Measurements from ENCODE around the gene MAP3K1. TPM values are rescaled to one million over a fixed set of nuclear protein-coding genes. Genes with fewer than 3 reads are reported as not detected.

MAP3K1 gene
- total and polyA plus RNA-seq, 2 donors = 18.6 to 22.2 TPM

- WGBS = 79% methylated on average over 3 of the region's 3 CpGs
- peaks cover 8 to 31% of the 10 kb centered on the region in 2 donors for H3K36me3 ChIP-seq (ENCODE audit: control insufficient read depth in 2 of 2, insufficient read depth in 2 of 2, low read length in 1 of 2)
- H3K9me3 ChIP-seq (ENCODE audit: control insufficient read depth in 2 of 2, insufficient read depth in 1 of 2, low read length in 1 of 2) = no peaks in the 10 kb centered on the region
- no peak overlapping the region for H3K4me3 ChIP-seq (ENCODE audit: low read length in 2 of 2)
- no peaks in the 10 kb centered on the region for H3K4me1 ChIP-seq (ENCODE audit: control insufficient read depth in 2 of 2, insufficient read depth in 2 of 2, low read length in 2 of 2)
- DNase-seq (ENCODE audit: low read depth in 6 of 9, low spot score in 9 of 9) = no peak
- H3K27ac ChIP-seq (ENCODE audit: low read depth in 1 of 2, low read length in 1 of 2) = no peak overlapping the region
- H3K27me3 ChIP-seq (ENCODE audit: control insufficient read depth in 2 of 2, insufficient read depth in 1 of 2, low read length in 1 of 2) = no peaks in the 10 kb centered on the region
Observed at GRCh38 chr5:56862909-56863308, 47.6 kb downstream of the MAP3K1 start.

GRCh38 chr5:56871777-56872176 is 56.4 kb downstream of the MAP3K1 start:
- Histone ChIP-seq H3K9me3 (ENCODE audit: control insufficient read depth in 2 of 2, insufficient read depth in 1 of 2, low read length in 1 of 2) (no peaks in the 10 kb centered on the region), H3K4me3 (ENCODE audit: low read length in 2 of 2) (no peak overlapping the region), H3K4me1 (ENCODE audit: control insufficient read depth in 2 of 2, insufficient read depth in 2 of 2, low read length in 2 of 2) (no peaks in the 10 kb centered on the region), H3K36me3 (ENCODE audit: control insufficient read depth in 2 of 2, insufficient read depth in 2 of 2, low read length in 1 of 2) (peaks cover 12 to 33% of the 10 kb centered on the region in 2 donors), H3K27me3 (ENCODE audit: control insufficient read depth in 2 of 2, insufficient read depth in 1 of 2, low read length in 1 of 2) (no peaks in the 10 kb centered on the region), H3K27ac (ENCODE audit: low read depth in 1 of 2, low read length in 1 of 2) (no peak overlapping the region)
- 88% methylated on average over 2 of the region's 2 CpGs for WGBS
- DNase-seq (ENCODE audit: low read depth in 6 of 9, low spot score in 9 of 9) = no peak

- H3K9me3 ChIP-seq (ENCODE audit: control insufficient read depth in 2 of 2, insufficient read depth in 1 of 2, low read length in 1 of 2) = no peaks in the 10 kb centered on the region
- peaks cover 12 to 34% of the 10 kb centered on the region in 2 donors for H3K36me3 ChIP-seq (ENCODE audit: control insufficient read depth in 2 of 2, insufficient read depth in 2 of 2, low read length in 1 of 2)
- 79% methylated on average over 3 of the region's 3 CpGs for WGBS
- H3K27ac ChIP-seq (ENCODE audit: low read depth in 1 of 2, low read length in 1 of 2) = no peak overlapping the region
- no peak for DNase-seq (ENCODE audit: low read depth in 6 of 9, low spot score in 9 of 9)
- H3K4me3 ChIP-seq (ENCODE audit: low read length in 2 of 2) = no peak overlapping the region
- no peaks in the 10 kb centered on the region for H3K27me3 ChIP-seq (ENCODE audit: control insufficient read depth in 2 of 2, insufficient read depth in 1 of 2, low read length in 1 of 2)
- no peaks in the 10 kb centered on the region for H3K4me1 ChIP-seq (ENCODE audit: control insufficient read depth in 2 of 2, insufficient read depth in 2 of 2, low read length in 2 of 2)
Observed at GRCh38 chr5:56873056-56873455, 57.7 kb downstream of the MAP3K1 start.

DNA sequence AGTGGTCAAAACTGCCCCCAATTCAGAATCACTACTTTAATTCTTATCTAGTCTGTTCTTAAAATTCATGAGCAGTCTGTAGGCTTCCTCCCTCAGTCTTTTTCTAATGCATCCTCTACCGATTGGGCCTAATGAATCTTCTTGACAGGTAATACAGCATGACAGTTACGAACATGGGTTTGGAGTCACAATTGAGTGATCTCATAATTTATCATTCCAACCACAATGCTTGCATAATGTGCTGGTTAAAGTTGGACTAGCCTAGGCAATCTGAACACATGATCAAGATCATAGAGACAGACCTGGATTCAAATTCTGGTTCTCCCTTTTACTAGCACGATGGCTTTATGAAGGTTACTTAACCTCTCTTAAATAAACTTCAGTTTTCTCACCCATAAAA is 61.0 kb downstream of the MAP3K1 start:
- H3K4me1 ChIP-seq (ENCODE audit: control insufficient read depth in 2 of 2, insufficient read depth in 2 of 2, low read length in 2 of 2) = no peaks in the 10 kb centered on the region
- H3K27me3 ChIP-seq (ENCODE audit: control insufficient read depth in 2 of 2, insufficient read depth in 1 of 2, low read length in 1 of 2) = no peaks in the 10 kb centered on the region
- H3K9me3 ChIP-seq (ENCODE audit: control insufficient read depth in 2 of 2, insufficient read depth in 1 of 2, low read length in 1 of 2) = no peaks in the 10 kb centered on the region
- DNase-seq (ENCODE audit: low read depth in 6 of 9, low spot score in 9 of 9) = no peak
- no peak overlapping the region for H3K27ac ChIP-seq (ENCODE audit: low read depth in 1 of 2, low read length in 1 of 2)
- H3K36me3 ChIP-seq (ENCODE audit: control insufficient read depth in 2 of 2, insufficient read depth in 2 of 2, low read length in 1 of 2) = peaks cover 12 to 40% of the 10 kb centered on the region in 2 donors
- WGBS = 87% methylated on average over 3 of the region's 3 CpGs
- H3K4me3 ChIP-seq (ENCODE audit: low read length in 2 of 2) = no peak overlapping the region

DNA sequence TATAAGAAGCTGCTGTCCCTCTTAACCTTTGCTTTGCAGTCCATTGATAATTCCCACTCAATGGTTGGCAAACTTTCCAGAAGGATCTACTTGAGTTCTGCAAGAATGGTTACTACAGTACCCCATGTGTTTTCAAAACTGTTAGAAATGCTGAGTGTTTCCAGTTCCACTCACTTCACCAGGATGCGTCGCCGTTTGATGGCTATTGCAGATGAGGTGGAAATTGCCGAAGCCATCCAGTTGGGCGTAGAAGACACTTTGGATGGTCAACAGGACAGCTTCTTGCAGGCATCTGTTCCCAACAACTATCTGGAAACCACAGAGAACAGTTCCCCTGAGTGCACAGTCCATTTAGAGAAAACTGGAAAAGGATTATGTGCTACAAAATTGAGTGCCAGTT is 66.2 kb downstream of the MAP3K1 start:
- Histone ChIP-seq H3K27ac (ENCODE audit: low read depth in 1 of 2, low read length in 1 of 2) (no peak overlapping the region), H3K9me3 (ENCODE audit: control insufficient read depth in 2 of 2, insufficient read depth in 1 of 2, low read length in 1 of 2) (no peaks in the 10 kb centered on the region), H3K27me3 (ENCODE audit: control insufficient read depth in 2 of 2, insufficient read depth in 1 of 2, low read length in 1 of 2) (no peaks in the 10 kb centered on the region), H3K4me1 (ENCODE audit: control insufficient read depth in 2 of 2, insufficient read depth in 2 of 2, low read length in 2 of 2) (no peaks in the 10 kb centered on the region), H3K4me3 (ENCODE audit: low read length in 2 of 2) (no peak overlapping the region), H3K36me3 (ENCODE audit: control insufficient read depth in 2 of 2, insufficient read depth in 2 of 2, low read length in 1 of 2) (peaks cover 16 to 54% of the 10 kb centered on the region in 2 donors)
- no peak for DNase-seq (ENCODE audit: low read depth in 6 of 9, low spot score in 9 of 9)
- 98% methylated on average over 5 of the region's 5 CpGs for WGBS

GRCh38 chr5:56893251-56893951 is 78.1 kb downstream of the MAP3K1 start:
- H3K27me3 ChIP-seq (ENCODE audit: control insufficient read depth in 2 of 2, insufficient read depth in 1 of 2, low read length in 1 of 2) = no peaks in the 10 kb centered on the region
- WGBS = 97% methylated on average over 5 of the region's 5 CpGs
- peaks cover 3 to 25% of the 10 kb centered on the region in 2 donors for H3K36me3 ChIP-seq (ENCODE audit: control insufficient read depth in 2 of 2, insufficient read depth in 2 of 2, low read length in 1 of 2)
- no peaks in the 10 kb centered on the region for H3K4me1 ChIP-seq (ENCODE audit: control insufficient read depth in 2 of 2, insufficient read depth in 2 of 2, low read length in 2 of 2)
- DNase-seq (ENCODE audit: low read depth in 6 of 9, low spot score in 9 of 9) = no peak
- H3K9me3 ChIP-seq (ENCODE audit: control insufficient read depth in 2 of 2, insufficient read depth in 1 of 2, low read length in 1 of 2) = no peaks in the 10 kb centered on the region
- no peak overlapping the region for H3K4me3 ChIP-seq (ENCODE audit: low read length in 2 of 2)
- no peak overlapping the region for H3K27ac ChIP-seq (ENCODE audit: low read depth in 1 of 2, low read length in 1 of 2)

- Histone ChIP-seq H3K9me3 (ENCODE audit: control insufficient read depth in 2 of 2, insufficient read depth in 1 of 2, low read length in 1 of 2) (no peaks in the 10 kb centered on the region), H3K27ac (ENCODE audit: low read depth in 1 of 2, low read length in 1 of 2) (no peak overlapping the region), H3K27me3 (ENCODE audit: control insufficient read depth in 2 of 2, insufficient read depth in 1 of 2, low read length in 1 of 2) (no peaks in the 10 kb centered on the region), H3K4me3 (ENCODE audit: low read length in 2 of 2) (no peak overlapping the region), H3K4me1 (ENCODE audit: control insufficient read depth in 2 of 2, insufficient read depth in 2 of 2, low read length in 2 of 2) (no peaks in the 10 kb centered on the region), H3K36me3 (ENCODE audit: control insufficient read depth in 2 of 2, insufficient read depth in 2 of 2, low read length in 1 of 2) (peaks cover 3 to 9% of the 10 kb centered on the region in 2 donors)
- WGBS = 98% methylated on average over 4 of the region's 4 CpGs
- DNase-seq (ENCODE audit: low read depth in 6 of 9, low spot score in 9 of 9) = no peak
Observed at GRCh38 chr5:56896763-56897162, 81.4 kb downstream of the MAP3K1 start.

GRCh38 chr5:56898213-56898612 is 82.9 kb downstream of the MAP3K1 start:
- peaks cover 3 to 9% of the 10 kb centered on the region in 2 donors for H3K36me3 ChIP-seq (ENCODE audit: control insufficient read depth in 2 of 2, insufficient read depth in 2 of 2, low read length in 1 of 2)
- H3K9me3 ChIP-seq (ENCODE audit: control insufficient read depth in 2 of 2, insufficient read depth in 1 of 2, low read length in 1 of 2) = no peaks in the 10 kb centered on the region
- no peak overlapping the region for H3K4me3 ChIP-seq (ENCODE audit: low read length in 2 of 2)
- WGBS = 97% methylated on average over 4 of the region's 4 CpGs
- no peaks in the 10 kb centered on the region for H3K27me3 ChIP-seq (ENCODE audit: control insufficient read depth in 2 of 2, insufficient read depth in 1 of 2, low read length in 1 of 2)
- H3K4me1 ChIP-seq (ENCODE audit: control insufficient read depth in 2 of 2, insufficient read depth in 2 of 2, low read length in 2 of 2) = no peaks in the 10 kb centered on the region
- no peak for DNase-seq (ENCODE audit: low read depth in 6 of 9, low spot score in 9 of 9)
- H3K27ac ChIP-seq (ENCODE audit: low read depth in 1 of 2, low read length in 1 of 2) = no peak overlapping the region

DNA sequence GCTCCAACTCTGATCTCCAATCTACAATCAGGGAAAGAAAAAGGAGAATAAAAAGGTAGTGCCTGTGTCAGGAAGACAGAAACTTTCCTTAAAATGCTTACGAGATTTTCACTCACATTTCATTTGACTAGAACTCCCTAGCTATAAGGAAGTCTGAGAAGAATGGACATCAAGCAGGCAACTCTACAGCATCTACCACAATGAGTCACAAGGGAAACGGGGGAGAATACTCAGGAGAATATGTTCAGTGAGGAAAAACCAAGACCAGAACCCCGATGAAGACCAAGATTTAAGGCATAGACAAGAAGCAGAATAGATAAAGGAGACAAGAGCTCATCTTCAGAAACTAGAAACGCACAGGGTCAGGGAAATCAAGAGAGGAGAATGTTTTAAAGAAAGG is 85.0 kb downstream of the MAP3K1 start:
- 72% methylated on average over 4 of the region's 4 CpGs for WGBS
- no peaks in the 10 kb centered on the region for H3K4me1 ChIP-seq (ENCODE audit: control insufficient read depth in 2 of 2, insufficient read depth in 2 of 2, low read length in 2 of 2)
- no peak for DNase-seq (ENCODE audit: low read depth in 6 of 9, low spot score in 9 of 9)
- H3K27ac ChIP-seq (ENCODE audit: low read depth in 1 of 2, low read length in 1 of 2) = no peak overlapping the region
- no peaks in the 10 kb centered on the region for H3K27me3 ChIP-seq (ENCODE audit: control insufficient read depth in 2 of 2, insufficient read depth in 1 of 2, low read length in 1 of 2)
- no peaks in the 10 kb centered on the region for H3K9me3 ChIP-seq (ENCODE audit: control insufficient read depth in 2 of 2, insufficient read depth in 1 of 2, low read length in 1 of 2)
- no peak overlapping the region for H3K4me3 ChIP-seq (ENCODE audit: low read length in 2 of 2)
- peaks cover 0 to 3% of the 10 kb centered on the region in 2 donors for H3K36me3 ChIP-seq (ENCODE audit: control insufficient read depth in 2 of 2, insufficient read depth in 2 of 2, low read length in 1 of 2)

Measured in thymus (tissue), 11 donors.